ENCODE results near the gene WIPF3.

GRCh38 chr7:29886827-29887226 lies 80.5 kb downstream of the WIPF3 start:
- TF ChIP-seq, protein P1, sequence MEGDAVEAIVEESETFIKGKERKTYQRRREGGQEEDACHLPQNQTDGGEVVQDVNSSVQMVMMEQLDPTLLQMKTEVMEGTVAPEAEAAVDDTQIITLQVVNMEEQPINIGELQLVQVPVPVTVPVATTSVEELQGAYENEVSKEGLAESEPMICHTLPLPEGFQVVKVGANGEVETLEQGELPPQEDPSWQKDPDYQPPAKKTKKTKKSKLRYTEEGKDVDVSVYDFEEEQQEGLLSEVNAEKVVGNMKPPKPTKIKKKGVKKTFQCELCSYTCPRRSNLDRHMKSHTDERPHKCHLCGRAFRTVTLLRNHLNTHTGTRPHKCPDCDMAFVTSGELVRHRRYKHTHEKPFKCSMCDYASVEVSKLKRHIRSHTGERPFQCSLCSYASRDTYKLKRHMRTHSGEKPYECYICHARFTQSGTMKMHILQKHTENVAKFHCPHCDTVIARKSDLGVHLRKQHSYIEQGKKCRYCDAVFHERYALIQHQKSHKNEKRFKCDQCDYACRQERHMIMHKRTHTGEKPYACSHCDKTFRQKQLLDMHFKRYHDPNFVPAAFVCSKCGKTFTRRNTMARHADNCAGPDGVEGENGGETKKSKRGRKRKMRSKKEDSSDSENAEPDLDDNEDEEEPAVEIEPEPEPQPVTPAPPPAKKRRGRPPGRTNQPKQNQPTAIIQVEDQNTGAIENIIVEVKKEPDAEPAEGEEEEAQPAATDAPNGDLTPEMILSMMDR (IDR thresholded peaks at IDR 0.05 in 2 of 3, conservative IDR thresholded peaks at IDR 0.05 in 1 of 3; ENCODE audit: control insufficient read depth in 2 of 3, extremely low read depth in 1 of 3, insufficient read depth in 1 of 3, low read depth in 3 of 3, low read length in 3 of 3): no peak
- TF ChIP-seq MAX (IDR thresholded peaks at IDR 0.05; ENCODE audit: low read depth, low read length): no peak
- no peak for TF ChIP-seq ETV6 (conservative IDR thresholded peaks at IDR 0.05 in 1 of 2, IDR thresholded peaks at IDR 0.05 in 1 of 2; ENCODE audit: borderline replicate concordance in 1 of 2, low read depth in 1 of 2)

Measured in GM12878 (cell line).